Measurements from ENCODE around the gene ARHGAP29. TPM values are rescaled to one million over a fixed set of nuclear protein-coding genes. Genes with fewer than 3 reads are reported as not detected.

The ARHGAP29 gene
- total and polyA plus RNA-seq, 2 experiments from 2014 or later = 114 to 152 TPM

GRCh38 chr1:94244816-94245215 lies 7.4 kb upstream of the ARHGAP29 start:
- H3K27ac ChIP-seq = peak overlapping the region; percentile 8; the same call in 1 of the 2 replicates
- no peaks in the 10 kb centered on the region for H3K27me3 ChIP-seq (replicated peaks; ENCODE audit: insufficient read depth)
- no peak overlapping the region for H2AFZ ChIP-seq
- TF ChIP-seq EZH2phosphoT487 (IDR thresholded peaks at IDR 0.05; ENCODE audit: insufficient read depth, low read depth) (no peak), EZH2 (IDR thresholded peaks at IDR 0.05; ENCODE audit: insufficient read depth, poor library complexity, severe bottlenecking) (no peak)
- no peaks in the 10 kb centered on the region for H3K36me3 ChIP-seq (ENCODE audit: low read depth)
- peaks cover 77% of the 10 kb centered on the region for H3F3A ChIP-seq (ENCODE audit: insufficient read depth)
- H3K9me3 ChIP-seq (ENCODE audit: low read depth) = no peaks in the 10 kb centered on the region
- peaks cover 75% of the 10 kb centered on the region for H3K79me2 ChIP-seq (ENCODE audit: insufficient read depth)
- H3K4me2 ChIP-seq (ENCODE audit: unreplicated experiment) = peak overlapping the region; percentile 94
- no peaks in the 10 kb centered on the region for H3K9me2 ChIP-seq (ENCODE audit: insufficient read depth)
- H3K4me3 ChIP-seq = peak overlapping the region; percentile 93
- in situ Hi-C loops (cut with MboI) = no loop called here
- no peaks in the 10 kb centered on the region for H4K20me1 ChIP-seq (ENCODE audit: insufficient read depth)
- H3K4me1 ChIP-seq (ENCODE audit: insufficient read depth) = peaks cover 34% of the 10 kb centered on the region
- DNase-seq = no peak
- H3K9ac ChIP-seq = peak overlapping the region; percentile 85

- H2AFZ ChIP-seq = no peak overlapping the region
- H3K9me3 ChIP-seq (ENCODE audit: low read depth) = no peaks in the 10 kb centered on the region
- 0 out of 2 replicates have a peak overlapping the region, but pooled peaks have one; percentile 5 for H3K27ac ChIP-seq
- no peaks in the 10 kb centered on the region for H4K20me1 ChIP-seq (ENCODE audit: insufficient read depth)
- DNase-seq = no peak
- no peaks in the 10 kb centered on the region for H3K9me2 ChIP-seq (ENCODE audit: insufficient read depth)
- TF ChIP-seq EZH2phosphoT487 (IDR thresholded peaks at IDR 0.05; ENCODE audit: insufficient read depth, low read depth) = no peak
- no peak for TF ChIP-seq EZH2 (IDR thresholded peaks at IDR 0.05; ENCODE audit: insufficient read depth, poor library complexity, severe bottlenecking)
- in situ Hi-C loops (cut with MboI) = no loop called here
- peaks cover 77% of the 10 kb centered on the region for H3F3A ChIP-seq (ENCODE audit: insufficient read depth)
- peaks cover 87% of the 10 kb centered on the region for H3K79me2 ChIP-seq (ENCODE audit: insufficient read depth)
- peak overlapping the region; percentile 94 for H3K4me2 ChIP-seq (ENCODE audit: unreplicated experiment)
- H3K9ac ChIP-seq = no peak overlapping the region
- H3K36me3 ChIP-seq (ENCODE audit: low read depth) = no peaks in the 10 kb centered on the region
- no peaks in the 10 kb centered on the region for H3K27me3 ChIP-seq (replicated peaks; ENCODE audit: insufficient read depth)
- H3K4me3 ChIP-seq = peak overlapping the region; percentile 93
- peaks cover 39% of the 10 kb centered on the region for H3K4me1 ChIP-seq (ENCODE audit: insufficient read depth)
- WGBS, 2 experiments (ENCODE audit: low coverage in 1 of 2, low lambda C conversion rate in 2 of 2, missing lambda C conversion rate in 2 of 2) = 98 to 100% methylated on average over 2 of the region's 2 CpGs
These were observed 6.3 kb upstream of the ARHGAP29 start for GRCh38 chr1:94243665-94244064.

- no peak overlapping the region for H2AFZ ChIP-seq
- peaks cover 33% of the 10 kb centered on the region for H3K4me1 ChIP-seq (ENCODE audit: insufficient read depth)
- no peaks in the 10 kb centered on the region for H3K9me3 ChIP-seq (ENCODE audit: low read depth)
- H3K27me3 ChIP-seq (replicated peaks; ENCODE audit: insufficient read depth) = no peaks in the 10 kb centered on the region
- H3K36me3 ChIP-seq (ENCODE audit: low read depth) = no peaks in the 10 kb centered on the region
- TF ChIP-seq EZH2 (IDR thresholded peaks at IDR 0.05; ENCODE audit: insufficient read depth, poor library complexity, severe bottlenecking) (no peak), EZH2phosphoT487 (IDR thresholded peaks at IDR 0.05; ENCODE audit: insufficient read depth, low read depth) (no peak)
- H4K20me1 ChIP-seq (ENCODE audit: insufficient read depth) = no peaks in the 10 kb centered on the region
- H3K27ac ChIP-seq = no peak overlapping the region
- H3K9me2 ChIP-seq (ENCODE audit: insufficient read depth) = no peaks in the 10 kb centered on the region
- peaks cover 99% of the 10 kb centered on the region for H3K79me2 ChIP-seq (ENCODE audit: insufficient read depth)
- H3K9ac ChIP-seq = no peak overlapping the region
- in situ Hi-C loops (cut with MboI) = no loop called here
- no peak for DNase-seq
- H3F3A ChIP-seq (ENCODE audit: insufficient read depth) = peaks cover 74% of the 10 kb centered on the region
- no peak overlapping the region for H3K4me3 ChIP-seq
- no peak overlapping the region for H3K4me2 ChIP-seq (ENCODE audit: unreplicated experiment)
These were observed 3.4 kb upstream of the ARHGAP29 start for GRCh38 chr1:94240822-94241221.

- TF ChIP-seq EZH2 (IDR thresholded peaks at IDR 0.05; ENCODE audit: insufficient read depth, poor library complexity, severe bottlenecking) (no peak), EZH2phosphoT487 (IDR thresholded peaks at IDR 0.05; ENCODE audit: insufficient read depth, low read depth) (no peak)
- peak overlapping the region; percentile 41 for H3K4me2 ChIP-seq (ENCODE audit: unreplicated experiment)
These were observed 2.4 kb upstream of the ARHGAP29 start for GRCh38 chr1:94239796-94240195.

DNA sequence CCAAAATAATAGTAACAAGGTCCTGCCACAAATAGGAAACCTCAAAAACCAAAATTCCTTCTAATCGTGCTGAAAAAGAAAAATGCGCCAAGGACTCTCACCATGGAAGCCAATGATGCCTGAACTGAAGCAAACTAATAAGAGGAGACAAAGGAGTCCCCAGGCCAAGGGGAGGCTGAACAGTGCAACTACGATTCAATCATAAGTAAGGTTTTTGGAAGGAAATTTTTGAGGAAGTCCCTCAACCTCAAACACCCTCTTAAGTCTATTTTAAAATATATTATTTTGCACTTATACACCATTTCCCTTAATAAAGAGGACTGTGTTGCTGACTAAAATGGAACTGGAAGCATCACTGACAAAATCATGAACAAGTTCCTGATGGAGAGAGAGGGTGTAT lies 1.7 kb upstream of the ARHGAP29 start:
- Histone ChIP-seq H3K4me1 (ENCODE audit: insufficient read depth) (peaks cover 31% of the 10 kb centered on the region), H3K9me3 (ENCODE audit: low read depth) (no peaks in the 10 kb centered on the region), H3K27ac (peak overlapping the region; percentile 39; the same call in 1 of the 2 replicates), H3K27me3 (replicated peaks; ENCODE audit: insufficient read depth) (no peaks in the 10 kb centered on the region), H2AFZ (no peak overlapping the region), H3K4me2 (ENCODE audit: unreplicated experiment) (peak overlapping the region; percentile 41), H3F3A (ENCODE audit: insufficient read depth) (peaks cover 74% of the 10 kb centered on the region), H3K9me2 (ENCODE audit: insufficient read depth) (no peaks in the 10 kb centered on the region), H3K79me2 (ENCODE audit: insufficient read depth) (peaks cover 99% of the 10 kb centered on the region), H3K9ac (no peak overlapping the region), H3K4me3 (no peak overlapping the region), H4K20me1 (ENCODE audit: insufficient read depth) (peaks cover 2% of the 10 kb centered on the region; the same call in 1 of the 2 replicates), H3K36me3 (ENCODE audit: low read depth) (no peaks in the 10 kb centered on the region)
- no peak for DNase-seq
- WGBS, 2 experiments (ENCODE audit: low coverage in 1 of 2, low lambda C conversion rate in 2 of 2, missing lambda C conversion rate in 2 of 2) = 49 to 63% methylated on average over 3 of the region's 3 CpGs
- in situ Hi-C loops (cut with MboI) = no loop called here
- TF ChIP-seq EZH2phosphoT487 (IDR thresholded peaks at IDR 0.05; ENCODE audit: insufficient read depth, low read depth) (no peak), EZH2 (IDR thresholded peaks at IDR 0.05; ENCODE audit: insufficient read depth, poor library complexity, severe bottlenecking) (no peak)

More at GRCh38 chr1:94239796-94240195, 2.4 kb upstream of the ARHGAP29 start:
- peaks cover 28% of the 10 kb centered on the region for H3K4me1 ChIP-seq (ENCODE audit: insufficient read depth)
- no peaks in the 10 kb centered on the region for H3K36me3 ChIP-seq (ENCODE audit: low read depth)
- H3K27me3 ChIP-seq (replicated peaks; ENCODE audit: insufficient read depth) = no peaks in the 10 kb centered on the region
- no peak overlapping the region for H3K9ac ChIP-seq
- peak; percentile 79 for DNase-seq
- peak overlapping the region; percentile 4; the same call in 1 of the 2 replicates for H3K4me3 ChIP-seq
- peaks cover 99% of the 10 kb centered on the region for H3K79me2 ChIP-seq (ENCODE audit: insufficient read depth)
- in situ Hi-C loops (cut with MboI) = no loop called here
- no peaks in the 10 kb centered on the region for H3K9me2 ChIP-seq (ENCODE audit: insufficient read depth)
- 0 out of 2 replicates have a peak overlapping the region, but pooled peaks have one; percentile 39 for H3K27ac ChIP-seq
- no peaks in the 10 kb centered on the region for H3K9me3 ChIP-seq (ENCODE audit: low read depth)
- peaks cover 74% of the 10 kb centered on the region for H3F3A ChIP-seq (ENCODE audit: insufficient read depth)
- no peak overlapping the region for H2AFZ ChIP-seq
- no peaks in the 10 kb centered on the region for H4K20me1 ChIP-seq (ENCODE audit: insufficient read depth)
